Adipose tissue (tissue), 3 donors: ENCODE measurements around the gene COTL1. TPM values are rescaled to one million over a fixed set of nuclear protein-coding genes. Genes with fewer than 3 reads are reported as not detected.
"Not testable (repeated sequence)": the region's sequence is repeated elsewhere in the genome, so short reads cannot be mapped to it uniquely, and the experiment has no call there.

ENCODE experiments used
- H3K27ac ChIP-seq: one replicate; pipeline ENCODE4 v1.5.1; 2013; ENCODE audit warnings: low read depth, low read length
- WGBS, 3 donors: extraction: QIAGEN DNeasy Blood & Tissue Kit; methylation state at CpG; one replicate each; pipeline ENCODE4 v1.1.7; 2013; 5-methylcytosine and 5-hydroxymethylcytosine counted together
- polyA plus RNA-seq, 3 donors: library from polyadenylated mRNA; stranded (reverse); fragments of 200-250 nt; gene quantifications; one replicate each; pipeline ENCODE4 v1.2.3, GENCODE V29; 2013
- donor health status: healthy with polysubstance abuse.
- donor health status: Bipolar disorder and iron deficiency.
- donor health status: healthy.

COTL1 gene
- polyA plus RNA-seq, 3 donors, result 14.1 to 134 (median 132) TPM

GRCh38 chr16:84620913-84621312 lies 3.0 kb upstream of the COTL1 start:
- WGBS, 3 donors, result 74 to 91% (median 85%) methylated on average over 10 of the region's 10 CpGs
- not testable (repeated sequence) for H3K27ac ChIP-seq

DNA sequence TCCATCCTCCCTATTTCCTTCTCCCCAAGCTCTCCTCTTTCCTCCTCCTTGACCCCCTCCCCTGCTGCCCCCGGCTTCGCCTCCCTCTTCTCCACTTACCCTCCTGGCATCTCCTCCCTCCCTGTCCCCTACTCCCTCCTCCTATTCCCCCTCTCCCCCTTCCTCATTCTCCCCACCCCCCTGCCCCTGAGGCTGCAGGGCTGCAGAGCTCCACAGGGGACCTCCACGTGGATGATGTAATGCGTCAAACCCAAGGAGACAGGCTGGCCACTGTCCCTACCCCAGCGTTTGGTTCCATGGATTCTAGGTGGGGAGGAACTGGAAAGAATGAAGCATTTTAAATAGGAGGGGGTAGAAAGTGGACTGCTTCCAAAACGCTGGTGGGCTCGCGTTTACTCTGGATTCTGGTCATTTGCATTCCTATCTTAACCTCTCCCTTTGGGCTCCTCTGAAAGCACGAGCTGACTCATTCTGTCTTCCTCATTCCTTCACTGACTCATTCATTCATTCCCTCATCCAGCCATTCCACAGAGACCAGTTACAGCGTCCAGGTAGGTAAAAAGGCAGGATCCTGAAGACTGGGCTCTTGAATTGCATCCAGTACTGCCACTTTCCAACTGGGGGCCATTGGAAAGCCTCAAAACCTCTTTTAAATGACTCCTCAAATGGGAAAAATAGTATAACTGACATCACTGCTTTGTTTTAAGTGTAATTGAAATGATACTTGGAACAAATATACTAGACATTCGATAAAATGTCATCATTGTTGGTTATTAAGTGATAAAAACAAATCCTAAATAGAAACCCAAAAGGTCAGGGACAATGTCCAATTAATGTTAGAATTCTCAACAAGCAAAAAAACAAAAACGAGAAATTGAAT lies 943 bp upstream of the COTL1 start:
- WGBS, 3 donors, result 19 to 26% (median 25%) methylated on average over 12 of the region's 12 CpGs
- H3K27ac ChIP-seq, result peak overlapping the region; percentile 44

GRCh38 chr16:84617041-84617790 lies 662 bp downstream of the COTL1 start:
- no peak overlapping the region for H3K27ac ChIP-seq
- 2 to 5% (median 4%) methylated on average over 54 of the region's 54 CpGs for WGBS, 3 donors

- no peak overlapping the region for H3K27ac ChIP-seq
These were observed 1.4 kb downstream of the COTL1 start for GRCh38 chr16:84616515-84616914.

GRCh38 chr16:84614968-84615813 lies 2.7 kb downstream of the COTL1 start:
- no peak overlapping the region for H3K27ac ChIP-seq

More at GRCh38 chr16:84616515-84616914, 1.4 kb downstream of the COTL1 start:
- WGBS, 3 donors, result 37 to 59% (median 44%) methylated on average over 13 of the region's 13 CpGs

GRCh38 chr16:84614623-84614967 lies 3.3 kb downstream of the COTL1 start:
- WGBS, 3 donors, result 86 to 94% (median 89%) methylated on average over 3 of the region's 3 CpGs
- no peak overlapping the region for H3K27ac ChIP-seq

More at GRCh38 chr16:84614968-84615813, 2.7 kb downstream of the COTL1 start:
- WGBS, 3 donors, result 63 to 84% (median 68%) methylated on average over 20 of the region's 20 CpGs

DNA sequence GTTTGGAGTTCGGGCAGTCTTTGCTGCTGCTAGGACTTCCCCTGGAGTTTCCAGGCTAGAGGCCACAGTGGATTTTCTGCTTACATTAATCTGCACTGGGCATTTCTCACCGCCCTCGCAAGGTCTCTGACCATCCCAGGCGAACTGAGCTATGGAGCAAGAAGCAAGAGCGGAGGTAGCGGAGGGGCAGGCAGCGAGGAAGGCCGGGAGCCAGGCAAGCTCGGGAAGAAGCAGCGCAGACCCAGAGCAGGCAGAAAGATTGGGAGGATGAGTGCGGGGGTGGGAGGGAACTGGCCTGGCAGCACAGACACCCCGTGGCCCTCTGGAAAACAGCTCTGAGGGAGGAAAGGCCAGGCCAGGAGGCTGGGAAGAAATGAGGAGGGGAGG lies 3.8 kb downstream of the COTL1 start:
- WGBS, 3 donors, result 53 to 73% (median 61%) methylated on average over 12 of the region's 12 CpGs
- H3K27ac ChIP-seq, result no peak overlapping the region

- no peak overlapping the region for H3K27ac ChIP-seq
- 79 to 88% (median 82%) methylated on average over 7 of the region's 7 CpGs for WGBS, 3 donors
These were observed 4.3 kb downstream of the COTL1 start for GRCh38 chr16:84613408-84614072.

DNA sequence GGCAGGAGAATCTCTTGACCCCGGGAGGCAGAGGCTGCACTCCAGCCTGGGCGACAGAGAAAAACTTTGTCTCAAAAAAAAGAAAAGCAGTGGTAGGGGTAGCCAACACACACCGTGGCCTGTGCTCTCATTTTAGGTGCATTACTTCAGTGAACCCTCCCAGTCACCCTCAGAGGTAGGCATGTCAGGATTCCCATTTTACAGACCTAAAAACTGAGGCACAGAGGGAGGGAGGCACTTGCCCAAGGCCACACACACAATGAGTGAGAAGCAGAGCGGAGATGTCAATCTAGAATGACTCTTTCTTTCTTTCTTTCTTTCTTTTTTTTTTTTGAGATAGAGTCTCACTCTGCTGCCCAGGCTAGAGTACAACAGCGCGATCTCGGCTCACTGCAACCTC lies 5.2 kb downstream of the COTL1 start:
- no peak overlapping the region for H3K27ac ChIP-seq
- 95 to 97% (median 97%) methylated on average over 7 of the region's 7 CpGs for WGBS, 3 donors

GRCh38 chr16:84611041-84611440 lies 6.8 kb downstream of the COTL1 start:
- 31 to 62% (median 52%) methylated on average over 4 of the region's 4 CpGs for WGBS, 3 donors
- no peak overlapping the region for H3K27ac ChIP-seq

DNA sequence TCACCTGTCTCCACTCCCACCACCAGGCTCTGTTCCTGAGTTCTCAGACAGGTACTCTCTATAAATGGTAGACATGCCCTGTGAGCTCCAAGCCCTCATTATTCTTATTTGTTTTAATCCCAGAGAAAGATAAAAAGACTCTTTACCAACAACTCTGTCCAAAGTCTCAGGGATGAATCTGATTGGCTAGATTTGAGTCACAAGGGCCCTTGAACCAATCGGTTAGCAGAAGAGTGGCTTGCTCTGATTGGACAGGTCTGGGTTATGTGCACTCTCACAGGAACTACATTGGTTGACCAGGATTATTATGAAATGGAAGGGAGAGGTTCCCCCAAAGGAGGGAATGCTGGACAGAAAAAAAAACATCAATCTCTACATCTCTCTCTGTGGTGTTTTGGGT lies 7.5 kb downstream of the COTL1 start:
- H3K27ac ChIP-seq, result no peak overlapping the region

GRCh38 chr16:84609563-84610177 lies 8.2 kb downstream of the COTL1 start:
- 65 to 86% (median 67%) methylated on average over 6 of the region's 6 CpGs for WGBS, 3 donors
- H3K27ac ChIP-seq, result no peak overlapping the region

More for the DNA sequence above, 7.5 kb downstream of the COTL1 start:
- 88 to 96% (median 95%) methylated on average over 1 of the region's 1 CpG for WGBS, 3 donors

DNA sequence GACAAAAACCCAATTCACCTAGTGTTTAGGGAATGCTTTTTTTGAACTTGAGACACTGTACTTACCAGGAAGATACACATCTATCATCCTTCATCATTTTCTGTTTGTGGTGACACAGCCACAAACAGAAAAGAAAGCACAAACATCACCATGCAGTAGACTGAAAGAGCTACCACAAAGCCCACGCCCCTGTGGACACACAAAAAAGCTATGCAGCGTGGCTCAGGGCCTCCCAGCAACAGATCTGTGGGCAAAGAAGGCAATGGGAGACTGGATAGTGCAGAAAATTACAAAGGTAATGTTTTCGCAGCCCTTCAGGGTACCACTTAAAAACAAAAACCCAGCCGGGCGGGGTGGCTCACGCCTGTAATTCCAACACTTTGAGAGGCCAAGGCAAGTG lies 9.6 kb downstream of the COTL1 start:
- H3K27ac ChIP-seq, result no peak overlapping the region
- WGBS, 3 donors, result 81 to 83% (median 81%) methylated on average over 6 of the region's 6 CpGs

DNA sequence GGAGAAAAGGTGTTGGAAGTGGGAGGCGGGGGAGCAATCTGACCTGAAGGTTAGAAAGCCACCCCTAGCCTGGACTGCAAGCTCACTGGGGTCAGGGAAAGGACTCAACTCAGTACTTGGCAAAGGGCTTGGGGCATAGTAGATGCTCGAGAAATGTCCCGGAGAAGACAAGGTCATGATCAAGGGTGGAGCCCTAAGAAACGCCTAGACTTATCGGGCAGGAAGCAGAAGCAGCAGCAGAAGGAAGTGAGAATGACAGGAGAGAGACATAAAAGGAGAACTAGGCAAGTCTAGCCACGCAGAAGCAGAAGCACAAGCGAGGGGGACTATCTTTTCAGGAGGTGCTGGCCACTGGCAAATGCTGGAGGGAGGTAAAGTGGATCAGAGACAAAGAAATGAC lies 10.2 kb downstream of the COTL1 start:
- no peak overlapping the region for H3K27ac ChIP-seq
- WGBS, 3 donors, result 51 to 79% (median 63%) methylated on average over 7 of the region's 7 CpGs

- WGBS, 3 donors, result 95 to 99% (median 98%) methylated on average over 13 of the region's 13 CpGs
- no peak overlapping the region for H3K27ac ChIP-seq
These were observed 10.8 kb downstream of the COTL1 start for GRCh38 chr16:84607061-84607460.

DNA sequence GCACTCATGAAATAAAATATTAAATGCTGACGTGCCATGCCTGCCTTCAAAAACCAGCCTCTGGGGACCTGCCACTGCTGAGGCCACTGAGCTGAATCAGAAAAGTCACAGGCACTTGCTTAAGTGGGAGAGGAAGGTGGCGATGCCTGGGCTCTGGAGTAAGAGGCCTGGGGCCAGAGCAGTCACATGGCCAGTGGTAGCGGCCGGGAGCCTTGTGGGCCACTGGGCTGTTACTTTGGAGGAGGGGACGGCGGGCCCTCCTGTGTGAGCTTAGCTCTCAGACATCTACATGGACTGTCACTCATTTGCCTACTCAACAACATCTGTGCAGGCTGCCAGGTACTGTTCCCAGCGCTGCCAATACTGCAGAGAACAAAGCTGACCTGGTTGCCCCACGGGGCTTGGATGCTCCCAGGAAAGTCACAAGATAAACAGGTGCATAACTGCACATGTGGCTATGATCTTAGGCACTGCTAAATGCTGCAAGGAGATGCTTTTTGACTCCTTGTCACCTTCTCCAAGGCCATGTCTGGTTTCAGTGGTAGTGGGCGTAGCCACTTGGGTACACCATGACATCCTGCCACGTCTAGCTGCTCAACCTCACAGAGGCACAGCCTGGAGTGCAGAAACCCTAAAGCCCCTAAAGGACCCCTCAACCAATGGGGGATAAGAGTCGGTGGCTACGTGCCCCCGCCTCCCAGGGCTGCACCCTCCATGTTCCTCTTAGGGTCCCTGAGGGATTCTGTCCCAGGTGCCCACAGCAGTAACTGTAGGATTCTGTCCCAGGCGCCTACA lies 11.6 kb downstream of the COTL1 start:
- 86 to 89% (median 87%) methylated on average over 14 of the region's 14 CpGs for WGBS, 3 donors

GRCh38 chr16:84605339-84605848 lies 12.5 kb downstream of the COTL1 start:
- 86 to 96% (median 91%) methylated on average over 6 of the region's 6 CpGs for WGBS, 3 donors
- no peak overlapping the region for H3K27ac ChIP-seq

More for the DNA sequence above, 11.6 kb downstream of the COTL1 start:
- no peak overlapping the region for H3K27ac ChIP-seq
